Mesendoderm (in vitro differentiated cells): Measurements from ENCODE around the gene FAIM2.

ENCODE experiments used
- DNase-seq: peaks from one replicate; pipeline ENCODE4 v3.0.0; 2013
- H2AK5ac ChIP-seq: 2 replicates; pipeline ENCODE4 v1.6.1; 2013; ENCODE audit warnings: low read length, inconsistent platforms
- H2BK120ac ChIP-seq: 2 replicates; pipeline ENCODE4 v1.6.1; 2013; ENCODE audit warnings: low read depth, mild to moderate bottlenecking, low read length, moderate library complexity, mixed read lengths
- H2BK15ac ChIP-seq: replicated peaks from 2 replicates; pipeline ENCODE4 v1.6.1; 2013; ENCODE audit warnings: low read depth, mild to moderate bottlenecking, moderate library complexity
- H2BK5ac ChIP-seq: 2 replicates; pipeline ENCODE4 v1.6.1; 2013; ENCODE audit warnings: low read length, inconsistent platforms
- H3K18ac ChIP-seq: 2 replicates; pipeline ENCODE4 v1.6.1; 2013; ENCODE audit warnings: mild to moderate bottlenecking, low read length, mixed read lengths
- H3K23ac ChIP-seq: one replicate; pipeline ENCODE4 v1.6.1; 2013; ENCODE audit warnings: low read length
- H3K27ac ChIP-seq: 2 replicates; pipeline ENCODE4 v1.5.1; 2013; ENCODE audit warnings: low read depth, mild to moderate bottlenecking, inconsistent platforms, low read length, moderate library complexity
- H3K27me3 ChIP-seq: 2 replicates; pipeline ENCODE4 v1.6.1; 2013; ENCODE audit warnings: low read length, control low read depth, mild to moderate bottlenecking, inconsistent platforms; ENCODE audit not compliant: insufficient read depth, poor library complexity
- H3K36me3 ChIP-seq: 2 replicates; pipeline ENCODE4 v1.6.1; 2013; ENCODE audit warnings: low read length, inconsistent platforms; ENCODE audit not compliant: control insufficient read depth, insufficient read depth
- H3K4ac ChIP-seq: one replicate; pipeline ENCODE4 v1.6.1; 2013; ENCODE audit warnings: low read depth, mild to moderate bottlenecking, low read length, moderate library complexity
- H3K4me1 ChIP-seq: 2 replicates; pipeline ENCODE4 v1.6.1; 2013; ENCODE audit warnings: low read depth, low read length, inconsistent platforms; ENCODE audit not compliant: control insufficient read depth
- H3K4me2 ChIP-seq: 2 replicates; pipeline ENCODE4 v1.6.1; 2013; ENCODE audit warnings: low read length
- H3K4me3 ChIP-seq: 2 replicates; pipeline ENCODE4 v1.5.1; 2013; ENCODE audit warnings: mild to moderate bottlenecking, low read length
- H3K56ac ChIP-seq: one replicate; pipeline ENCODE4 v1.6.1; 2013; ENCODE audit warnings: low read length
- H3K79me1 ChIP-seq: 2 replicates; pipeline ENCODE4 v1.6.1; 2013; ENCODE audit warnings: low read length, inconsistent platforms
- H3K79me2 ChIP-seq: 2 replicates; pipeline ENCODE4 v1.6.1; 2013; ENCODE audit warnings: mild to moderate bottlenecking, low read length; ENCODE audit not compliant: control insufficient read depth, insufficient read depth
- H3K9ac ChIP-seq: 2 replicates; pipeline ENCODE4 v1.6.1; 2013; ENCODE audit warnings: low read length, inconsistent platforms
- H4K5ac ChIP-seq: one replicate; pipeline ENCODE4 v1.6.1; 2013; ENCODE audit warnings: low read length
- H4K8ac ChIP-seq: one replicate; pipeline ENCODE4 v1.6.1; 2013; ENCODE audit warnings: low read depth, mild to moderate bottlenecking, control low read depth, low read length, moderate library complexity
- WGBS: extraction: QIAGEN DNeasy Blood & Tissue Kit; methylation state at CpG from one replicate; pipeline ENCODE4 v1.1.7; 2013; ENCODE audit warnings: low lambda C conversion rate, missing lambda C conversion rate; ENCODE audit not compliant: insufficient coverage; ENCODE audit errors: extremely low coverage; 5-methylcytosine and 5-hydroxymethylcytosine counted together

Gene FAIM2

GRCh38 chr12:49843411-49843810 is 60.3 kb downstream of the FAIM2 start:
- H3K23ac ChIP-seq = no peak overlapping the region
- no peak overlapping the region for H3K4ac ChIP-seq
- H4K5ac ChIP-seq = peak overlapping the region; percentile 44
- no peaks in the 10 kb centered on the region for H3K27me3 ChIP-seq
- peak overlapping the region; percentile 92 for H3K56ac ChIP-seq
- WGBS = no CpG with 5 or more reads among the region's 7 CpGs
- H2BK15ac ChIP-seq = no peak overlapping the region
- no peak for DNase-seq
- H3K27ac ChIP-seq = no peak overlapping the region
- H2BK5ac ChIP-seq = no peak overlapping the region
- no peaks in the 10 kb centered on the region for H3K4me1 ChIP-seq
- H3K79me2 ChIP-seq = no peaks in the 10 kb centered on the region
- H3K79me1 ChIP-seq = peaks cover 2% of the 10 kb centered on the region
- no peak overlapping the region for H4K8ac ChIP-seq
- peak overlapping the region; percentile 70 for H3K9ac ChIP-seq
- H3K18ac ChIP-seq = no peak overlapping the region
- no peak overlapping the region for H2BK120ac ChIP-seq
- H3K4me3 ChIP-seq = peak overlapping the region; percentile 44
- no peaks in the 10 kb centered on the region for H3K36me3 ChIP-seq
- H3K4me2 ChIP-seq = peak overlapping the region; percentile 60
- no peak overlapping the region for H2AK5ac ChIP-seq

- H3K4ac ChIP-seq = no peak within 1 kb of the TSS
- no peaks in the 10 kb centered on the region for H3K4me1 ChIP-seq
- peak within 1 kb of the TSS; percentile 70 for H3K27ac ChIP-seq
- peak within 1 kb of the TSS; percentile 60 for H3K4me2 ChIP-seq
- H3K18ac ChIP-seq = no peak within 1 kb of the TSS
- no peak within 1 kb of the TSS for H2AK5ac ChIP-seq
- WGBS = no CpG with 5 or more reads among the region's 55 CpGs
- H4K5ac ChIP-seq = peak within 1 kb of the TSS; percentile 44
- H3K9ac ChIP-seq = peak within 1 kb of the TSS; percentile 70
- H4K8ac ChIP-seq = no peak within 1 kb of the TSS
- H3K23ac ChIP-seq = no peak within 1 kb of the TSS
- DNase-seq = peak; percentile 91
- no peaks in the 10 kb centered on the region for H3K36me3 ChIP-seq
- no peak within 1 kb of the TSS for H2BK15ac ChIP-seq
- no peak within 1 kb of the TSS for H2BK120ac ChIP-seq
- H3K4me3 ChIP-seq = peak within 1 kb of the TSS; percentile 61
- peak within 1 kb of the TSS; percentile 92 for H3K56ac ChIP-seq
- H3K27me3 ChIP-seq = no peaks in the 10 kb centered on the region
- no peak within 1 kb of the TSS for H2BK5ac ChIP-seq
- no peaks in the 10 kb centered on the region for H3K79me2 ChIP-seq
- peaks cover 2% of the 10 kb centered on the region for H3K79me1 ChIP-seq
Observed at GRCh38 chr12:49842519-49843352, 61.0 kb downstream of the FAIM2 start, which contains the start of gene BCDIN3D. TSS of gene BCDIN3D (minus strand) at chr12:49843106. CDS start at chr12:49843087, 19 bp downstream.

GRCh38 chr12:49838973-49839633 is 64.6 kb downstream of the FAIM2 start:
- Histone ChIP-seq H3K27ac (no peak overlapping the region), H3K56ac (no peak overlapping the region), H3K79me2 (no peaks in the 10 kb centered on the region), H3K23ac (no peak overlapping the region), H2BK15ac (no peak overlapping the region), H3K4me2 (no peak overlapping the region), H2BK5ac (no peak overlapping the region), H3K4me1 (no peaks in the 10 kb centered on the region), H3K18ac (no peak overlapping the region), H3K4ac (no peak overlapping the region), H3K36me3 (no peaks in the 10 kb centered on the region), H3K27me3 (no peaks in the 10 kb centered on the region), H3K79me1 (peaks cover 2% of the 10 kb centered on the region), H4K5ac (no peak overlapping the region), H4K8ac (no peak overlapping the region), H2AK5ac (no peak overlapping the region), H2BK120ac (no peak overlapping the region), H3K9ac (no peak overlapping the region), H3K4me3 (no peak overlapping the region)
- no CpG with 5 or more reads among the region's 3 CpGs for WGBS
- DNase-seq = peak; percentile 60

- Histone ChIP-seq H3K79me2 (no peaks in the 10 kb centered on the region), H3K4me1 (no peaks in the 10 kb centered on the region), H3K79me1 (no peaks in the 10 kb centered on the region), H2BK5ac (no peak overlapping the region), H2BK15ac (no peak overlapping the region), H3K9ac (no peak overlapping the region), H3K36me3 (no peaks in the 10 kb centered on the region), H3K18ac (no peak overlapping the region), H2BK120ac (no peak overlapping the region), H3K23ac (no peak overlapping the region), H3K56ac (no peak overlapping the region), H3K4me3 (no peak overlapping the region), H4K5ac (no peak overlapping the region), H3K4ac (no peak overlapping the region), H3K4me2 (no peak overlapping the region), H2AK5ac (no peak overlapping the region), H3K27me3 (no peaks in the 10 kb centered on the region), H4K8ac (no peak overlapping the region), H3K27ac (no peak overlapping the region)
- WGBS = no CpG with 5 or more reads among the region's 5 CpGs
- no peak for DNase-seq
Observed at GRCh38 chr12:49832836-49833421, 70.8 kb downstream of the FAIM2 start.

- H3K4me1 ChIP-seq = no peaks in the 10 kb centered on the region
- H3K79me2 ChIP-seq = peaks cover 7% of the 10 kb centered on the region
- H4K5ac ChIP-seq = no peak overlapping the region
- H2BK120ac ChIP-seq = no peak overlapping the region
- H3K79me1 ChIP-seq = peaks cover 6% of the 10 kb centered on the region
- no peak overlapping the region for H3K56ac ChIP-seq
- DNase-seq = no peak
- H3K36me3 ChIP-seq = no peaks in the 10 kb centered on the region
- WGBS = no CpG with 5 or more reads among the region's 2 CpGs
- H3K4ac ChIP-seq = no peak overlapping the region
- H3K4me3 ChIP-seq = no peak overlapping the region
- H3K23ac ChIP-seq = no peak overlapping the region
- H3K18ac ChIP-seq = no peak overlapping the region
- H2BK15ac ChIP-seq = no peak overlapping the region
- no peak overlapping the region for H3K9ac ChIP-seq
- no peak overlapping the region for H3K27ac ChIP-seq
- no peaks in the 10 kb centered on the region for H3K27me3 ChIP-seq
- H2BK5ac ChIP-seq = no peak overlapping the region
- H4K8ac ChIP-seq = no peak overlapping the region
- H3K4me2 ChIP-seq = no peak overlapping the region
- H2AK5ac ChIP-seq = no peak overlapping the region
Observed at GRCh38 chr12:49831717-49832116, 72.0 kb downstream of the FAIM2 start.
